Measurements from ENCODE around the gene HCAR2.

DNA sequence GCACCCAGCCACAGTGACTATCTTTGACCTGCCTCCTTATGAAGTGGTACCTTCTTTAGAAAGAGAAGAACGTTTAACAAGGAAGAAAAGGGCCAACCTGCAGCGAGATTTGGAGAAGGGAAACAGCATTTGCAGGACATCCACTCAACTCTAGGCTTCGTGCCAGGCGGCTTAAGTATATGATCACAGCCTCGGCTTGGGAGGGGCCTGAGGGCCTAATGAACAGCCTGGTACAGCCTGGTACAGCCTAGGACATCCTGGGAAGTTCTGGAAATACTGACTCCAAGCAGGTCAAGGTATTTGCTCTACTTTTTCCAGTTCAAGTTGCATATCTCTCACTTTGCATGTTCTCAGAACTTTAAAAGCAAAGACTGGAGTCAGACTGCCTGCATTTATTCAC lies 16.1 kb downstream of the HCAR2 start:
- TF ChIP-seq, protein P1, sequence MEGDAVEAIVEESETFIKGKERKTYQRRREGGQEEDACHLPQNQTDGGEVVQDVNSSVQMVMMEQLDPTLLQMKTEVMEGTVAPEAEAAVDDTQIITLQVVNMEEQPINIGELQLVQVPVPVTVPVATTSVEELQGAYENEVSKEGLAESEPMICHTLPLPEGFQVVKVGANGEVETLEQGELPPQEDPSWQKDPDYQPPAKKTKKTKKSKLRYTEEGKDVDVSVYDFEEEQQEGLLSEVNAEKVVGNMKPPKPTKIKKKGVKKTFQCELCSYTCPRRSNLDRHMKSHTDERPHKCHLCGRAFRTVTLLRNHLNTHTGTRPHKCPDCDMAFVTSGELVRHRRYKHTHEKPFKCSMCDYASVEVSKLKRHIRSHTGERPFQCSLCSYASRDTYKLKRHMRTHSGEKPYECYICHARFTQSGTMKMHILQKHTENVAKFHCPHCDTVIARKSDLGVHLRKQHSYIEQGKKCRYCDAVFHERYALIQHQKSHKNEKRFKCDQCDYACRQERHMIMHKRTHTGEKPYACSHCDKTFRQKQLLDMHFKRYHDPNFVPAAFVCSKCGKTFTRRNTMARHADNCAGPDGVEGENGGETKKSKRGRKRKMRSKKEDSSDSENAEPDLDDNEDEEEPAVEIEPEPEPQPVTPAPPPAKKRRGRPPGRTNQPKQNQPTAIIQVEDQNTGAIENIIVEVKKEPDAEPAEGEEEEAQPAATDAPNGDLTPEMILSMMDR (IDR thresholded peaks at IDR 0.05) = no peak
- no peak for TF ChIP-seq POLR2A (IDR thresholded peaks at IDR 0.05)
